Effector memory CD4-positive, alpha-beta T cell (primary cell): ENCODE results near the gene ESPNL.

Source experiments
- DNase-seq, 3 donors: peaks; one replicate each; pipeline ENCODE4 v3.0.0-alpha.2; 2020
- H3K27ac ChIP-seq: 2 replicates; pipeline ENCODE4 v1.7.0; 2013; ENCODE audit warnings: mild to moderate bottlenecking, low read length, moderate library complexity; ENCODE audit not compliant: insufficient read depth, poor library complexity, severe bottlenecking
- H3K27me3 ChIP-seq: replicated peaks from 2 replicates; pipeline ENCODE4 v1.7.0; 2013; ENCODE audit warnings: mild to moderate bottlenecking, low read length; ENCODE audit not compliant: insufficient read depth, control insufficient read depth, poor library complexity, severe bottlenecking
- H3K36me3 ChIP-seq: 2 replicates; pipeline ENCODE4 v1.7.0; 2013; ENCODE audit warnings: mild to moderate bottlenecking, low read length, moderate library complexity; ENCODE audit not compliant: control insufficient read depth, insufficient read depth
- H3K4me1 ChIP-seq: 2 replicates; pipeline ENCODE4 v1.7.0; 2013; ENCODE audit warnings: low read length, mild to moderate bottlenecking; ENCODE audit not compliant: control insufficient read depth, insufficient read depth, poor library complexity, severe bottlenecking
- H3K4me3 ChIP-seq: 2 replicates; pipeline ENCODE4 v1.7.0; 2013; ENCODE audit warnings: low read length, low read depth, mild to moderate bottlenecking; ENCODE audit not compliant: insufficient read depth, poor library complexity, severe bottlenecking
- H3K9me3 ChIP-seq: 2 replicates; pipeline ENCODE4 v1.7.0; 2013; ENCODE audit warnings: mild to moderate bottlenecking, low read length, moderate library complexity; ENCODE audit not compliant: control insufficient read depth

ESPNL gene

GRCh38 chr2:238143239-238143951 lies 43.3 kb downstream of the ESPNL start:
- H3K27me3 ChIP-seq = no peaks in the 10 kb centered on the region
- H3K36me3 ChIP-seq = no peaks in the 10 kb centered on the region
- no peak overlapping the region for H3K4me3 ChIP-seq
- no peak overlapping the region for H3K27ac ChIP-seq
- H3K9me3 ChIP-seq = no peaks in the 10 kb centered on the region
- H3K4me1 ChIP-seq = peaks cover 7% of the 10 kb centered on the region
- DNase-seq = no peak

GRCh38 chr2:238144262-238144661 lies 44.1 kb downstream of the ESPNL start:
- Histone ChIP-seq H3K9me3 (no peaks in the 10 kb centered on the region), H3K4me1 (peaks cover 7% of the 10 kb centered on the region), H3K4me3 (no peak overlapping the region), H3K36me3 (no peaks in the 10 kb centered on the region), H3K27me3 (no peaks in the 10 kb centered on the region), H3K27ac (no peak overlapping the region)
- DNase-seq = no peak

GRCh38 chr2:238145046-238145445 lies 44.9 kb downstream of the ESPNL start:
- H3K4me1 ChIP-seq = peaks cover 4% of the 10 kb centered on the region
- no peak overlapping the region for H3K4me3 ChIP-seq

GRCh38 chr2:238145851-238146250 lies 45.7 kb downstream of the ESPNL start:
- H3K4me1 ChIP-seq = peaks cover 4% of the 10 kb centered on the region
- no peaks in the 10 kb centered on the region for H3K9me3 ChIP-seq
- H3K27ac ChIP-seq = no peak overlapping the region
- H3K4me3 ChIP-seq = no peak overlapping the region
- H3K36me3 ChIP-seq = no peaks in the 10 kb centered on the region
- DNase-seq = no peak
- H3K27me3 ChIP-seq = no peaks in the 10 kb centered on the region

More at GRCh38 chr2:238145046-238145445, 44.9 kb downstream of the ESPNL start:
- Histone ChIP-seq H3K36me3 (no peaks in the 10 kb centered on the region), H3K9me3 (no peaks in the 10 kb centered on the region), H3K27ac (no peak overlapping the region), H3K27me3 (no peaks in the 10 kb centered on the region)
- DNase-seq = no peak

- Histone ChIP-seq H3K27ac (no peak overlapping the region), H3K4me3 (no peak overlapping the region), H3K4me1 (no peaks in the 10 kb centered on the region), H3K9me3 (no peaks in the 10 kb centered on the region), H3K27me3 (no peaks in the 10 kb centered on the region), H3K36me3 (no peaks in the 10 kb centered on the region)
- DNase-seq = no peak
Measured at GRCh38 chr2:238146884-238147544, 46.9 kb downstream of the ESPNL start.

- Histone ChIP-seq H3K27ac (no peak overlapping the region), H3K36me3 (no peaks in the 10 kb centered on the region), H3K4me3 (no peak overlapping the region), H3K4me1 (no peaks in the 10 kb centered on the region), H3K9me3 (no peaks in the 10 kb centered on the region), H3K27me3 (no peaks in the 10 kb centered on the region)
- DNase-seq = no peak
Measured at GRCh38 chr2:238148981-238149380, 48.8 kb downstream of the ESPNL start.

- Histone ChIP-seq H3K27ac (no peak overlapping the region), H3K27me3 (no peaks in the 10 kb centered on the region), H3K9me3 (no peaks in the 10 kb centered on the region), H3K36me3 (no peaks in the 10 kb centered on the region), H3K4me1 (no peaks in the 10 kb centered on the region), H3K4me3 (no peak overlapping the region)
- DNase-seq = no peak
Measured at GRCh38 chr2:238149841-238150572, 49.9 kb downstream of the ESPNL start.

GRCh38 chr2:238150686-238151085 lies 50.5 kb downstream of the ESPNL start:
- Histone ChIP-seq H3K36me3 (no peaks in the 10 kb centered on the region), H3K9me3 (no peaks in the 10 kb centered on the region), H3K4me3 (no peak overlapping the region), H3K27me3 (no peaks in the 10 kb centered on the region), H3K27ac (no peak overlapping the region), H3K4me1 (no peaks in the 10 kb centered on the region)
- no peak for DNase-seq

- DNase-seq = no peak
- H3K27ac ChIP-seq = no peak overlapping the region
- H3K4me1 ChIP-seq = no peaks in the 10 kb centered on the region
- H3K36me3 ChIP-seq = no peaks in the 10 kb centered on the region
- H3K9me3 ChIP-seq = no peaks in the 10 kb centered on the region
- H3K27me3 ChIP-seq = no peaks in the 10 kb centered on the region
- H3K4me3 ChIP-seq = no peak overlapping the region
Measured at GRCh38 chr2:238151205-238151604, 51.1 kb downstream of the ESPNL start.
